A549 (cell line): ENCODE measurements around the gene GNG8. TPM values are rescaled to one million over a fixed set of nuclear protein-coding genes. Genes with fewer than 3 reads are reported as not detected.

Source experiments
- ATAC-seq, 2 experiments: fragments of 200-7000 bp in 1 of 2; fragments of >200 bp in 1 of 2; cut with Nextera tagmentation in 1 of 2; cut with Tn5 transposase in 1 of 2; 3 replicates each; pipeline versions ENCODE4 v1.8.0 to v1.9.1; 2018 to 2020; ENCODE audit warnings: mild to moderate bottlenecking in 1 of 2, moderate library complexity in 1 of 2
- CTCF ChIA-PET: fragments of 300-600 bp; sonication (Branson Sonifier 250); formaldehyde crosslinking; extraction: SDS; loops from one replicate; lab custom pipeline; 2021; ENCODE audit warnings: antibody characterized with exemption, inconsistent platforms; lab: Yijun Ruan, JAX
- POLR2A ChIA-PET: fragments of 350-600 bp; formaldehyde crosslinking; extraction: SDS; loops from one replicate; lab custom pipeline; 2021; ENCODE audit warnings: antibody characterized with exemption, inconsistent platforms; lab: Yijun Ruan, JAX
- DNase-seq, 2 experiments: peaks; one replicate each; pipeline versions ENCODE4 v3.0.0 to v3.0.0-alpha.2; 2011 to 2016; ENCODE audit warnings: low read depth in 1 of 2, low spot score in 1 of 2
- FAIRE-seq: peaks from 2 replicates; lab custom pipeline; 2011; peaks lifted over from hg19 to GRCh38; lab: Jason Lieb, UNC
- H3K27ac ChIP-seq, 2 experiments: fragments of >200 bp; sonication (Bioruptor Twin); formaldehyde crosslinking; 3 replicates each; pipeline ENCODE4 v1.5.1; 2016 to 2017
- H3K4me1 ChIP-seq: fragments of >200 bp; sonication (Bioruptor Twin); formaldehyde crosslinking; 3 replicates; pipeline ENCODE4 v1.6.1; 2016
- H3K4me2 ChIP-seq: fragments of >200 bp; sonication (Bioruptor Twin); formaldehyde crosslinking; 3 replicates; pipeline ENCODE4 v1.6.1; 2016
- H3K4me3 ChIP-seq: fragments of >200 bp; sonication (Bioruptor Twin); formaldehyde crosslinking; 3 replicates; pipeline ENCODE4 v1.5.1; 2016
- H3K9me3 ChIP-seq: fragments of >200 bp; sonication (Bioruptor Twin); formaldehyde crosslinking; 3 replicates; pipeline ENCODE4 v1.6.1; 2016
- CTCF ChIP-seq: fragments of >200 bp; sonication (Bioruptor Twin); formaldehyde crosslinking; IDR thresholded peaks from 3 replicates; pipeline ENCODE4 v1.5.1; 2016
- EP300 ChIP-seq, 2 experiments: fragments of >200 bp; sonication (Bioruptor Twin); formaldehyde crosslinking; IDR thresholded peaks; 2 replicates in 1 of 2; 3 replicates in 1 of 2; pipeline ENCODE4 v1.6.1; 2016 to 2017
- FOSL2 ChIP-seq, 2 experiments: fragments of 450-650 bp in 1 of 2; fragments of >200 bp in 1 of 2; sonication (Bioruptor Twin) in 1 of 2; formaldehyde crosslinking; IDR thresholded peaks; 2 replicates each; pipeline versions ENCODE4 v1.5.0 to v1.6.1; 2016 to 2020; ENCODE audit warnings: mild to moderate bottlenecking in 1 of 2, moderate library complexity in 1 of 2
- HMGXB4 ChIP-seq: fragments of 250-450 bp; sonication (Bioruptor Pico); IDR thresholded peaks from 2 replicates; pipeline ENCODE4 v1.5.0; 2021; ENCODE audit warnings: mild to moderate bottlenecking, moderate library complexity, borderline replicate concordance
- MAZ ChIP-seq: fragments of 150-350 bp; IDR thresholded peaks from 2 replicates; pipeline ENCODE4 v1.6.1; 2014; ENCODE audit warnings: antibody characterized with exemption, low read depth, low read length, borderline replicate concordance
- NFE2L2 ChIP-seq: fragments of 150-350 bp; conservative IDR thresholded peaks from 2 replicates; pipeline ENCODE4 v1.6.1; 2014; ENCODE audit warnings: low read length
- NR3C1 ChIP-seq: fragments of >200 bp; sonication (Bioruptor Twin); formaldehyde crosslinking; IDR thresholded peaks from 3 replicates; pipeline ENCODE4 v1.6.1; 2017
- RAD21 ChIP-seq, 2 experiments: fragments of >200 bp in 1 of 2; sonication (Bioruptor Twin) in 1 of 2; formaldehyde crosslinking in 1 of 2; IDR thresholded peaks in 1 of 2; conservative IDR thresholded peaks in 1 of 2; 2 replicates in 1 of 2; 3 replicates in 1 of 2; pipeline ENCODE4 v1.6.1; 2012 to 2018; ENCODE audit warnings: inconsistent platforms in 1 of 2
- RARB ChIP-seq: fragments of 250-450 bp; sonication (Bioruptor Pico); IDR thresholded peaks from 2 replicates; pipeline ENCODE4 v1.8.0; 2021; ENCODE audit warnings: mild to moderate bottlenecking, moderate library complexity
- SMC3 ChIP-seq: fragments of >200 bp; sonication (Bioruptor Twin); formaldehyde crosslinking; IDR thresholded peaks from 3 replicates; pipeline ENCODE4 v1.6.1; 2018; ENCODE audit warnings: inconsistent platforms
- SREBF2 ChIP-seq: fragments of 450-650 bp; IDR thresholded peaks from 2 replicates; pipeline ENCODE4 v1.6.1; 2014; ENCODE audit warnings: mild to moderate bottlenecking, moderate library complexity
- TP53 ChIP-seq: fragments of 250-450 bp; sonication (Bioruptor Pico); IDR thresholded peaks from 2 replicates; pipeline ENCODE4 v1.5.0; 2021; ENCODE audit warnings: mild to moderate bottlenecking, moderate library complexity
- ZFP36 ChIP-seq: fragments of 450-650 bp; IDR thresholded peaks from 2 replicates; pipeline ENCODE4 v1.6.1; 2014; ENCODE audit warnings: borderline replicate concordance; ENCODE audit not compliant: partially characterized antibody
- ZSCAN20 ChIP-seq: fragments of 250-450 bp; sonication (Bioruptor Pico); IDR thresholded peaks from 2 replicates; pipeline ENCODE4 v1.8.0; 2022; ENCODE audit warnings: mild to moderate bottlenecking, moderate library complexity
- WGBS: methylation state at CpG from one replicate; pipeline ENCODE4 v1.1.6; 2017; ENCODE audit errors: missing lambda C conversion rate; 5-methylcytosine and 5-hydroxymethylcytosine counted together
- polyA plus RNA-seq, 4 experiments: library from polyadenylated mRNA; depleted of rRNA in 3 of 4; stranded (reverse); fragments of >200 nt; fragmentation: RNase III in 1 of 4; extraction: RNeasy Plus Mini Kit Qiagen cat#74134 plus additional on column Dnase treatment in 1 of 4; gene quantifications; 2 replicates in 3 of 4; 3 replicates in 1 of 4; pipeline ENCODE4 v1.2.3, GENCODE V29; 2011 to 2017
- TF ChIP-seq, protein P1 (sequence below): fragments of 450-650 bp; IDR thresholded peaks from 2 replicates; pipeline ENCODE4 v1.6.1; 2014; ENCODE audit warnings: antibody characterized with exemption

GNG8 gene
- polyA plus RNA-seq, 2 of the 4 experiments (the other 2 are of a cell fraction), result not detected

GRCh38 chr19:46665072-46665471 lies 29.1 kb upstream of the GNG8 start:
- no peak overlapping the region for H3K27ac ChIP-seq
- WGBS, result 62% methylated on average over 8 of the region's 8 CpGs
- FAIRE-seq, result no peak
- H3K9me3 ChIP-seq, result no peaks in the 10 kb centered on the region
- CTCF ChIA-PET, result interaction anchor here (0.9 to 10.7 kb wide), 7 partner anchors 16 to 128 kb away, joined by 3 to 483 read pairs (median 28); partner anchors contain the start of genes CALM3, GNG8 and PTGIR
- H3K4me3 ChIP-seq, result no peak overlapping the region
- no peak for TF ChIP-seq MAZ
- TF ChIP-seq RARB (CRISPR knock-in tag), result no peak
- no peak for TF ChIP-seq HMGXB4 (CRISPR knock-in tag)
- TF ChIP-seq, all 56 proteins: peak for 0
- peaks cover 9% of the 10 kb centered on the region for H3K4me1 ChIP-seq
- no peak for DNase-seq
- no peak for ATAC-seq
- POLR2A ChIA-PET, result no interaction called here
- no peak overlapping the region for H3K4me2 ChIP-seq

DNA sequence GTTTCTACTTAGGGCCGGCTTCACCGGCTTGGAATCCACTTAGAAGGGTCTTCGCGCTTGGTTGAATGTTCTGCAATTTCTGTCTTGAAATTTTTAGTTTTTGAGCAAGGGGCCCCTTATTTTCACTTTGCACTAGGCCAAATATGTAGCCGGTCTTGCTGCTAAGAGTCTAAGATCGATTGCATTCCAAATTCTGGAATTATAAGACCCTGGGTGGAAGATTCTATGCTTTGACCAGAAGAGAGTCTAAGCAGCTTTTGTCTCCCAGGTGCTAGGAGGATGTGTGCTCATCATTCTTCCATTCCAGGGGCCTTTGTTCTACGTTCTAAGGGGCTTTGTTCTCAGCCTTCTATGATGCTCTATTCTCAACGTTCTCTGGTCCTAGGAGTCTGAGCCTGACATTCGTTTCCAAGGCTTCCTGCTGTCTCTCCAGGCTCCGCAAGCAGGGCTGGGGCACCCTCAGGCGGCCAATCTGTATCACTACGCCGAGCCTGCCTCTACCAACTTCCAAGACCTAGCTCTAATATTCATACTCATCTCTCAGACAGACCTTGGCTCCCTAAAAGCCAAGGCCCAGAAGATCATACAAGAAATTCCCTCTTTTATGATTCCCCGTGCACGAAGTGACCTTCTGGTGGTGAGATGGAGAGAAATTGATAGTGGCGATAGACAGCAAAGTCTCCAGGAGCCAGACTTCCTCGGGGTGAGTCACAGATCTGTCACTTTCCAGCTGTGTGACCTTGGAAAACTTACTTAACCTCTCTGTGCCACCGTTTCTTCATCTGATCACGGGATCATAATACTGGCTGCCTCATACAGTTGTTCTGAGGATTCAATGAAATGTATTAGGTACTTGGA lies 26.0 kb upstream of the GNG8 start:
- peak; percentile 93 to 96 for DNase-seq
- ATAC-seq, result peak; percentile 80 to 84
- Histone ChIP-seq H3K9me3 (no peaks in the 10 kb centered on the region), H3K27ac (peak overlapping the region in 1 of 2 experiments; percentile 38; a peak in 2 of 6 replicates), H3K4me1 (peaks cover 20% of the 10 kb centered on the region), H3K4me2 (peak overlapping the region; percentile 84), H3K4me3 (peak overlapping the region; percentile 40)
- POLR2A ChIA-PET, result interaction anchor here (0.7 to 2.2 kb wide), 8 partner anchors 10 to 451 kb away, joined by 3 to 29 read pairs (median 4); partner anchors contain the start of genes CALM3 and ZC3H4
- TF ChIP-seq, protein P1, sequence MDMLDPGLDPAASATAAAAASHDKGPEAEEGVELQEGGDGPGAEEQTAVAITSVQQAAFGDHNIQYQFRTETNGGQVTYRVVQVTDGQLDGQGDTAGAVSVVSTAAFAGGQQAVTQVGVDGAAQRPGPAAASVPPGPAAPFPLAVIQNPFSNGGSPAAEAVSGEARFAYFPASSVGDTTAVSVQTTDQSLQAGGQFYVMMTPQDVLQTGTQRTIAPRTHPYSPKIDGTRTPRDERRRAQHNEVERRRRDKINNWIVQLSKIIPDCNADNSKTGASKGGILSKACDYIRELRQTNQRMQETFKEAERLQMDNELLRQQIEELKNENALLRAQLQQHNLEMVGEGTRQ, result no peak
- no peak for TF ChIP-seq EP300 (IDR thresholded peaks at IDR 0.05)
- no peak for TF ChIP-seq HMGXB4 (CRISPR knock-in tag)
- no peak for TF ChIP-seq SREBF2
- peak; percentile 95 for TF ChIP-seq SMC3
- TF ChIP-seq ZFP36, result peak; percentile 88
- TF ChIP-seq ZSCAN20 (CRISPR knock-in tag), result no peak
- TF ChIP-seq NFE2L2, result 0 out of 2 replicates have a peak, but pooled peaks have one; percentile 3
- peak; percentile 98 for TF ChIP-seq CTCF
- no peak for TF ChIP-seq FOSL2 (IDR thresholded peaks at IDR 0.05)
- TF ChIP-seq FOSL2 (CRISPR knock-in tag; IDR thresholded peaks at IDR 0.05), result peak; percentile 62
- no peak for TF ChIP-seq NR3C1
- no peak for TF ChIP-seq TP53 (CRISPR knock-in tag)
- TF ChIP-seq RAD21 (conservative IDR thresholded peaks at IDR 0.05 in 1 of 2, IDR thresholded peaks at IDR 0.05 in 1 of 2), result peak; percentile 98 to 99
- WGBS, result 2% methylated on average over 19 of the region's 19 CpGs
- FAIRE-seq, result peak; percentile 91
- CTCF ChIA-PET, result interaction anchor here (0.5 to 10.7 kb wide), 55 partner anchors 10 to 308 kb away, joined by 3 to 483 read pairs (median 5); partner anchors contain the start of genes CALM3, GNG8, PRKD2 and PTGIR
